DOHH2 (cell line): ENCODE data around the gene CYTH1.

Experiments
- CTCF ChIP-seq: fragments of 200-600 bp; sonication (generic); IDR thresholded peaks from one replicate; pipeline ENCODE4 v1.5.1; 2014; ENCODE audit warnings: antibody characterized with exemption, mild to moderate bottlenecking, low read depth, low read length; ENCODE audit not compliant: poor library complexity, severe bottlenecking
- EZH2phosphoT487 ChIP-seq: fragments of 200-600 bp; sonication (generic); IDR thresholded peaks from 2 replicates; pipeline ENCODE4 v1.6.1; 2017; ENCODE audit warnings: borderline replicate concordance, mild to moderate bottlenecking, antibody characterized with exemption, low read length, moderate library complexity, mixed read lengths

- TF ChIP-seq EZH2phosphoT487 (no peak), CTCF (no peak)
These were observed 115.8 kb downstream of the CYTH1 start for GRCh38 chr17:78665952-78666920.
